ENCODE results near the gene SLC6A20.
"Not testable (repeated sequence)": the region's sequence is repeated elsewhere in the genome, so short reads cannot be mapped to it uniquely, and the experiment has no call there.

Gene SLC6A20

GRCh38 chr3:45777111-45777745 lies 19.1 kb downstream of the SLC6A20 start:
- DNase-seq = no peak

DNA sequence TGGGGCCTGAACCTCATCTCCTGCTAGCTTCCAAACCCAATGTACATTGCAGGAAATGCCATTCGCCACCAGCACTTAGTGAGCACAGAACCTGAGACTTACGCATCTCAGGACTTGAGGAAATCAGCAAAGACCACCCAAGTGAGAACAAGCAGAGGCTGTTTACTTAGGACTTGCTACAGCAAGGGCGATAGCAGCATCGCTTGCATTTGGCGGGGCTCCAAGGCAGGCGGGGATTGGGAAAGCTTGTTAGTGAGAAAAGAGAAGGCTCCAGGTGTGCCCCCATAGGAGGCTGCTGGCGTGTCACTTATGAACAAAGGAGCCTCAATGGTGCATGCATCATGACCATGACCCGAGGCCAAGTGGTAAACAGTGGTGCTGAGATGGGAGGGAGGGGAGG lies 19.7 kb downstream of the SLC6A20 start:
- DNase-seq = no peak

DNA sequence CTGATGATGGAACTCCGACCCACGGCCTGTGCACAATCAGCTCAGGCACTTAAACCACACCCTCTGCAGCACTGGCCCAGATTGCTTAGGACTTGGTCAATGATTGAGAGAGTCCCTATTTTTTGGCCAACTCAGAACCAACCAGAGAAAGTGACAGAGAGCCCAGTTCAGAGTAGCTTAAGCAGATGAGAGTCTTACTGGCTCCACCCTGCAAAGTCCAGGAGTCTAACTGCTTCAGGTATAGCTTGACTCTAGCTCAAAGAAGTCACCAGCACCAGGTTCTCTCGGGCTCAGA lies 20.1 kb downstream of the SLC6A20 start:
- DNase-seq = no peak

- DNase-seq = no peak
These were observed 20.6 kb downstream of the SLC6A20 start for GRCh38 chr3:45775571-45776300.

DNA sequence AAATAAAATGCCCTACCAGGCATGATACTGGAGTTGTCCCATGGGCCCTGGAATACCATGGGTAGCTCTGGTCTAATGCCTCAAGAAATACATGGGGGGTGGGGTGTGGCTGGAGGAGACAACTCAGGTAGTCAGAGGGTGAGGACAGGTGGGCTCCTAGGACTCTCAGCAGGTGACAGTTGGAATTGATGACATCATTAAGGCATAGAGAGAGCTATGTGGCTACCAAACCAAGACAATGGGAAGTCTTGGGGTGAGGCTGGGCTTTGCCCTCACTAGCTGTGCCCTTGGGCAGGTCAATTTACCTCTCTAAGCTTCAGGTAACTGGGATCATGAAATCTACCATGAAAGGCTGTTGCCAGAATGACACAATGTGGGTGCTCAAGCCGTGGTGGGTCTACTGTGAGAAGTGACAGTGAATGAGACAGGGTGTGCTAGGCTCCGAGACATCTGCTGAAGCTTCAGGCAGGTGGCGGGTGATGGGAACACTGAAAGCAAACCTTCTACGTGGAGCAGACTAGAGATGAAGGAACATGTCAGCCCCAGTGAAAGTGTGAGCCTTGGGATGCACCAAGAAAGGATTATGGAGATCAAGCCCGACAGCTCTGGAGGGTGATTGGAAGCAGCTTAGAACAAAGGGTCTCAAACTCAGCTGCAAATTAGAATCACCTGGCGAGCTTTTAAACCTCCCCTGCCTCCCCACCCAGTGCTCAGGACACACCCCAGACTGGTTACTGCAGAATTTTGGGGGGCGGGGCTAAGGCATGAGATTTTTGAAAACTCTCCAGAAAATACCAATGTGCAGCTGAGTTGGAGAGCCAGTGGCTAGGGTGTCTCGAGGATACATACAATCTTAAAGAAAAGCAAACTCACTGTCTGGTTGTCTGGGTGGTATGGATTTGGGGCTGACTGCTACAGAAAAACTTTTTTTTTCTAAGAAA lies 21.5 kb downstream of the SLC6A20 start:
- DNase-seq = no peak

DNA sequence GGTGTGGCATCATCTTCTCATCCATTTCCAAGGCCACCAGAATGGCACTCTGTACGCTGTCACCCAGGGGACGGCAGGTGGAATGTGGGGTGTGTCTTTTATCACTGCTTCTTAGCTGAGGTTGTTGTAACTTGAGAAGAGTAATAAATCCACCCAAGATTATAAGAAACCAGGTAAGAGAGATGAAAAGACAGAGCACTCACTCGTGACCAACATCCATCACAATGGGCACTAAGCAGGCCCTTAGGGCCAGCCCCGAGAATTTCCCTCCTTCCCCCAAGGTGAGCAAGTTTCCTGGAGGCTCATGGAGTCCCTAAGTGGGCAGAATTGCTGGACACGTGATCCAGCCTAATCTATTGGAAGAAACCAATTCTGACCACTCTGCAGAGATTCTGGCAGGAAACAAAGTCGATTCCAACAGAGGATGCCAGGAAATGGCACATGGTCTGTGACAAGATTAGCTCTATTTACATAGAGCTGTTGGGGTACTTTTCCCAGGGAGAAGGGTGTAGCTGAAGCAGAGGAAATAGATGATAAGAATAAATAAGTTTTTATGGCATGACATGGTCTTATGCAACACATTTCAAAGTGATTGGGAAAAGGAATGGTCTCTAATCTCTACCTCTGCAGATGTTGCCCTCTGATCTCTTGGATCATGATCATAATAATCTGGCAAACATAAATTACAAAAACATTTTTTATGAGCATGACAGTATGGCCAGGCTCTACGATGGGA lies 22.5 kb downstream of the SLC6A20 start:
- DNase-seq = no peak

- no peak for DNase-seq
These were observed 23.3 kb downstream of the SLC6A20 start for GRCh38 chr3:45773072-45773471.

GRCh38 chr3:45772341-45773035 lies 23.8 kb downstream of the SLC6A20 start:
- DNase-seq = no peak

DNA sequence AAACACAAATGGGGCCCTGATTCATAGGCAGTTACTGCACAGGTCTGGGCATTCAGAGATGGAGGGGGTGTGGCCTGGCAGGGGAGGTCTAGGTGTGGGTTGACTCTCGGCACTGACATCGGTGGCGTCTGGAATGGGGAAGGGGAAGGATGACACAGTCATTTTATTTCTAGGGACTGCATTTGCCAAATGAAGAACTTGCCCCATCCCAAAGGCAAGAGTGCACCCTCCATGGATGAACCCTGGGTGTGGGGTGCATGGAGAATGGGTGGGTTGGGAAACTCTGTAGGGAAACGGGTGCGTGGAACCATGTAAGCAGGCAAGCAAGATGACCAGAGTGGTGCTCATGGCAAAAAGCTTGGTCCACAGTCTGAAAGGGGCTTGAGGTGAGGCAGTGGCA lies 24.5 kb downstream of the SLC6A20 start:
- DNase-seq = no peak

- DNase-seq = no peak
These were observed 25.1 kb downstream of the SLC6A20 start for GRCh38 chr3:45771166-45771775.

- DNase-seq = no peak
These were observed 30.4 kb downstream of the SLC6A20 start for GRCh38 chr3:45765958-45766357.

GRCh38 chr3:45765266-45765851 lies 31.0 kb downstream of the SLC6A20 start:
- no peak for DNase-seq

- no peak for DNase-seq
These were observed 33.0 kb downstream of the SLC6A20 start for GRCh38 chr3:45763303-45763675.

DNA sequence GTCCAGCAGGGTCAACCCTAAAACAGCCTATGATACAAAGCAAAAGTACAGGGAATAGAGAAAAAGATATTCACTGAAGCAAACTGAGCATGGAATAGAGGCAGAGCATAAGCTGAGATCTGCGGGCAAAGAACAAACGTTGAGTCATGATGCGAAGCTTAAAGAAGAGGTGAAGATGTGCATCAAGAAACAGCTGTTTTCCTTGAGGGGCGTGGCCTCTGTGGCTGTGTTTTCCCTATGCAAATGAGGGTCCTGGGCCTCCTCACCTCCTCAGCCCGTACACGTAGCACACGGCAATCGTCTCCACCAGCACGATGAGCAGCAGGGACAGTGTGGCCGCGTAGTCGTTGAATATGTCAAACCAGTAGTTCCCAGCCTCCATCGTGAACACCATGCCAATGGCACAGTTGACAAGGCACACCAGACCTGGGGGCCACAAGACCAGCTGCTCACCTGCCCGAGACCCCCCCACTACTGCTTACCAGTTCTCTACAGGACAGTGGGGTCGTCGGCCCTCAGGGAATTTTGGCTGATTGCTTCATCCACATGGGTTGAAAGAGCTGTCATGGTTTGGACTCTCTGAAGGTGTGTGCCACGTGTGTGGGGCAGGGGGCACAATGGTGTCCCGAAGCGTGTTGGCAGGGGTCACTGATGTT lies 33.6 kb downstream of the SLC6A20 start:
- DNase-seq = no peak

- DNase-seq = no peak
These were observed 34.5 kb downstream of the SLC6A20 start for GRCh38 chr3:45761831-45762230.

DNA sequence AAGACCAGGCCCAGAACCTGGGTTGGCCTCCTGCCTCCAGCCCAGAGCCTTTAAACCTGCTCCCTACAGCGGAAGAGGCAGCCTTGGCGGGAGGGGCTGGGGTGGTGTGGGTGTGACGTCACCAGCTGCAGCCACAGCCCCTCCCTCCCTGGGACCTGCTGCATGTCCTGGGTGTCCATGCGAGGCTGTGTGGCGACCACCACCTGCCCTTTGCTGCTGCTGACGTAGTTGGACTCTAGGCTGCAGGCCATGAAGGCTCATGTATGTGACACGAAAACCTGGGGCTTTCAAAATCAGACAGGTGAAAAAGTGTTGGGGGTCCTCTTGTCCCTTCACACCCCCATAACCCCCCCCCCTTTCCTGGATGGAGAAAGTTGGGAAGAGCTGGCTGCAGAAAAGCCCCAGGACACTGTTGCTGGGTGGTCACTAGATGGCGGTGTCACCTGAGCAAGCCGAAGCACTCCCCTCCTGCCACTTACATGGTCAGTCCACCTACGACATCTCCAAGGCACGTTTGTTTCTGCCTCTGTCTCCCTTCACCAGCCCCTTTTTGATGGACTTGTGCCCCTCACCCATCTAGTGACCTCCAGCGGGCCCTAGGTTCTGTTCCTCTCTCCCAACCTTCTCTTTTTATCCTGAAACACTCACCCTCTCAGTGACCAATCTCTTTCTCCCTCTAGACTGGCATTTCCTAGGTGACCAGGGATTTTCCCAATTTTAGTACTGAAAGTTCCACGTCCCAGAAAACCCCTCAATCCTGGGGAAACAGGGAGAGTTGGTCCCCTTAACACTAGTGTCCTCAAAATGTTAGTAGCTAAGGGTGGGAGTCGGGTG lies 35.2 kb downstream of the SLC6A20 start:
- DNase-seq = peak; percentile 67

GRCh38 chr3:45759851-45760250 lies 36.5 kb downstream of the SLC6A20 start:
- no peak for DNase-seq

GRCh38 chr3:45758871-45759270 lies 37.5 kb downstream of the SLC6A20 start:
- no peak for DNase-seq

- DNase-seq = not testable (repeated sequence)
These were observed 39.2 kb downstream of the SLC6A20 start for GRCh38 chr3:45757141-45757540.

- DNase-seq = no peak
These were observed 40.3 kb downstream of the SLC6A20 start for GRCh38 chr3:45756055-45756454.
